Keratinocyte (primary cell): ENCODE results near the gene CLHC1.

Source experiments
- CTCF ChIP-seq, 3 experiments: IDR thresholded peaks in 1 of 3; conservative IDR thresholded peaks in 1 of 3; optimal IDR thresholded peaks in 1 of 3; 2 replicates in 2 of 3; 3 replicates in 1 of 3; pipeline versions ENCODE3 to v1.5.1; 2011; ENCODE audit warnings: low read length in 3 of 3, mild to moderate bottlenecking in 3 of 3, moderate library complexity in 2 of 3, control low read depth in 1 of 3, inconsistent platforms in 1 of 3; ENCODE audit not compliant: insufficient read depth in 2 of 3; ENCODE audit errors: extremely low read depth in 1 of 3
- EZH2 ChIP-seq: IDR thresholded peaks from one replicate; pipeline ENCODE4 v1.6.1; 2012; ENCODE audit warnings: inconsistent platforms, mild to moderate bottlenecking, low read length, moderate library complexity

- TF ChIP-seq CTCF (optimal IDR thresholded peaks at IDR 0.05 in 1 of 3, IDR thresholded peaks at IDR 0.05 in 1 of 3, conservative IDR thresholded peaks at IDR 0.05 in 1 of 3; ENCODE audit: extremely low read depth in 1 of 3, insufficient read depth in 2 of 3, low read length in 3 of 3) (no peak), EZH2 (no peak)
Observed at GRCh38 chr2:55232863-55233657, 967 bp upstream of the CLHC1 start.
